Measurements from ENCODE around the gene IL12RB1.
"Not testable (repeated sequence)": the region's sequence is repeated elsewhere in the genome, so short reads cannot be mapped to it uniquely, and the experiment has no call there.

The IL12RB1 gene

DNA sequence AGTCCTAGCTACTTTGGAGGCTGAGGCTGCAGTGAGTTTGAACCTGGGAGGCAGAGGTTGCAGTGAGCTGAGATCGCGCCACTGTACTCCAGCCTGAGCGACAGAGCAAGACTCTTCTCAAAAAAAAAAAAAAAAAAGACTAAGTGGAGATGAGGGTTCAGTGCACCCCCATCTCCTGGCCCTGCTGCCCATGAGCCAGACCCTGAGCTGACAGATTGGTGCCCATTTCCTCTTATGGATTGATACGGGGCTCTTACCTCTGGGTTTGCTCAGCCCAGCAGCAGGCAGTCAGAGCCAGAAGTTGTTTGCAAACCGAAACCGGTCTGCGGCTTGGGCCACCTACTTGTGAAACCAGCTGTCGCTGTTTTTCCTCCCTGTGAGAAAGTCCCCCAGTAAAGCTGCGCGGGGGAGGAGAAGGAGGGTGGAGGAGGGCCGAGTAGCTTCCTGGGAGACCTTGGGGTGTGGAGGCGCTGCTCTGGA, 41.9 kb downstream of the IL12RB1 start:
- no peak for DNase-seq

DNA sequence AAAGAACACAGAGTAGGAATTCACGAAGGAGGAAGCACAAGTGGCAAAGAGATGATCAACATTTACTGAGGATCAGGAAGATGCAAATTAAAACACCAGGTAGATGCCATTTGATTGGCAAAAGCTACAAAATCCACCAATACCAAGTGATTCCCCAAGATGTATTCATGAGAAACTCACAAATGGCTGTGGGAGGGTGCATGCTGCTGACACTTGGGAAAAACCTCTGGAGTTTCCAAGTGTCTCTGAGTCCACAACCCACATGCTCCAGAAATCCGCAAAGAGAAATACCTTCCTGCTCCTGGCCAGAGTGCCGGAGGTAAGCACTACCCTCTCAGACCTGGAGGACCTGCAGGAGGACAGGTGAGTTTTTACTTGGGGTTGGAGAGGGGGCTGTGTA, 43.1 kb downstream of the IL12RB1 start:
- no peak for DNase-seq

- no peak for DNase-seq
These were observed 45.7 kb downstream of the IL12RB1 start for GRCh38 chr19:18041054-18041453.

DNA sequence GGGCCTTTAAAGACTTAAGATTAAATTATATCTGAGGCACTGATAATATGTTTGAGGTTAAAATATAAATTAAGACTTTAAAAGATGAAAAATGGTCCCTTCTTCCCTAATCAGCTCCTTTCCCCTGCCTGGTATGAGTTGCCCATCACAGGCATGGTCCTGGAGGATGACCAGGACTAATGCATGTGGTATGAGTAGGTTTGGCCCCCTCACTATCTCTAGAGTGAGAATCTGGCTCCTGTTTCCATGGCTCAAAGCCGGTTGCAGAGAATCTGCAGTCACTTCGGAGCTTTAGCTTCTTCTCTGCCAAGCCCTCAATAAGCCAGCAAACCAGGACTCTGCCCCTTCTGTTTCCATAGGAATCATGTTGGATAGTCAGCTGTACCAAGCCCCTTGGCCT, 54.6 kb downstream of the IL12RB1 start:
- DNase-seq = not testable (repeated sequence)

DNA sequence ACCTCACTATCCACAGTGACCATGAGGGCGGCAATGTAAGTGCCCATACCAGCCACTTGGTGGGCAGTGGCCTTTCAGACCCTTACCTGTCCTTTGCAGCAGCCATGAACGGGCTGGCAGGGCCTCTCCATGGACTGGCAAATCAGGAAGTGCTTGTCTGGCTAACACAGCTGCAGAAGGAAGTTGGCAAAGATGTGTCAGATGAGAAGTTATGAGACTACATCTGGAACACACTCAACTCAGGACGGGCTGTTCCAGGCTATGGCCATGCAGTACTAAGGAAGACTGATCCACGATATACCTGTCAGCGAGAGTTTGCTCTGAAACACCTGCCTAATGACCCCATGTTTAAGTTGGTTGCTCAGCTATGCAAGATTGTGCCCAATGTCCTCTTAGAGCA, 55.3 kb downstream of the IL12RB1 start:
- not testable (repeated sequence) for DNase-seq

- DNase-seq = peak in 1 of 2 experiments; percentile 15
These were observed 57.0 kb downstream of the IL12RB1 start for GRCh38 chr19:18029617-18030338.

GRCh38 chr19:18027151-18027550, 59.6 kb downstream of the IL12RB1 start:
- DNase-seq = no peak

DNA sequence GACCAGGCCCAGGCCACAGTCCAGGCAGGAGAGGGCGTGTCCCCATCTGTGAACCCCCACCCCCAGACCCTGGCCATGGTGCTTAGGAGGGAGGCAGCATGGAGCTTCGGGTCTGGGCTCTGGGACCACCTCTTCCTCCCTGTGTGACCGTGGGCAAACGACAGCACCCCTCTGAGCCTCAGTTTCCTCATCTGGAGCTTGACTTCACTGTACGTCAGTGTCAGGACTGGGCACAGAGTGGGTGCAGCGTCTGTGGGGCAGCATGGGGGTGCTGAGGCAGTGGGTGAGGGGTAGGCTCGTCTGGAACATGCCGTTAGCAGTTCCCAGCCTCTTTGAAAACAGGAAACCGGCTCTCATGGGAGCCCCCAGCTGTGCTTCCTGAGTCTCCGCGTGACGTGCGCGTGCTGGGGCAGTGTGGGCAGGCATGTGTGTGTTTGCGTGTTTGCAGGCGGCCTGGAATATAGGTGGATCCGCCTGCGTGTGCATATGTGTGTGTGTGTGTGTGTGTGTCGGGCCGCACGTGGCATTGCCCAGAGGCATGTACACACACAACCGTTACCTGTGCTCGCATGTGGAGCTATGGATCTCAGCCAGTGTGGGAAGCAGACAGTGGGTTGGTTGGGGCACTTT, 63.0 kb downstream of the IL12RB1 start:
- no peak for DNase-seq

- no peak for DNase-seq
These were observed 65.5 kb downstream of the IL12RB1 start for GRCh38 chr19:18021121-18021755.

- DNase-seq = no peak
These were observed 66.3 kb downstream of the IL12RB1 start for GRCh38 chr19:18020212-18021085.

DNA sequence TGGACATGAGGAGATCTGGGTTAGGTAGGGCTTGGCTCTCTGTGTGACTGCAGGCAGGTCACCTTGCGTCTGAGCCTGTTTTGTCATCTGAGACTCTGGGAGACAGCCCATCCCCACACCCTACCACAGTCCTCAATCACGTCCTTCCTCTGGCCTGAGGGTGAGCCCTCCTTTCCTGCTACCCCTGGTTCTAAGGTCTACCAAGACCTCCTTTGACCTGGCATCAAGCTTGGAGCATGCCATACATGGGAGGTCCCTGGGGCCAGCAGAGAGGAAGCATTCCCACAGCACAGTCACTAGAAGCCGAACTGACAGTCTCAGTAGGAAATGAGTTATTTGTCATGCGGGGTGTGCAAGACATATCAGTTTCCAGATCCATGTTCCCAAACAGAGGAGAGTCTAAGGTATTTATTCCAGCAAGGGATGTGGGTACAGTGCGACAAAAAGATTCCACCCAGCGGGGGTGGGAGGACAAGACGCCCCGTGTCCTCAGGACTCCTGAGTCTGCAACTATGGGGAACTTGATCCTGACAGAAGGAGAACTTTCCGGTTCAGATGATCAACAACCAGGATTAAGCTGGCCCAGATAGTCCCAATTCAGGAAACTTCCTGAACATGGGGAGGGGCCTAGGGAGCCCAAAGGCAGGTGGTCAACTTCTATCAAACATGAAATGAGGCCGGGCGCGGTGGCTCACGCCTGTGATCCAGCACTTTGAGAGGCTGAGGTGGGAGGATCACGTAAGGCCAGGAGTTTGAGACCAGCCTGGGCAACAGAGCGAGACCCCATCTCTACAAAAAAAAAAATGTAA, 69.3 kb downstream of the IL12RB1 start:
- no peak for DNase-seq

DNA sequence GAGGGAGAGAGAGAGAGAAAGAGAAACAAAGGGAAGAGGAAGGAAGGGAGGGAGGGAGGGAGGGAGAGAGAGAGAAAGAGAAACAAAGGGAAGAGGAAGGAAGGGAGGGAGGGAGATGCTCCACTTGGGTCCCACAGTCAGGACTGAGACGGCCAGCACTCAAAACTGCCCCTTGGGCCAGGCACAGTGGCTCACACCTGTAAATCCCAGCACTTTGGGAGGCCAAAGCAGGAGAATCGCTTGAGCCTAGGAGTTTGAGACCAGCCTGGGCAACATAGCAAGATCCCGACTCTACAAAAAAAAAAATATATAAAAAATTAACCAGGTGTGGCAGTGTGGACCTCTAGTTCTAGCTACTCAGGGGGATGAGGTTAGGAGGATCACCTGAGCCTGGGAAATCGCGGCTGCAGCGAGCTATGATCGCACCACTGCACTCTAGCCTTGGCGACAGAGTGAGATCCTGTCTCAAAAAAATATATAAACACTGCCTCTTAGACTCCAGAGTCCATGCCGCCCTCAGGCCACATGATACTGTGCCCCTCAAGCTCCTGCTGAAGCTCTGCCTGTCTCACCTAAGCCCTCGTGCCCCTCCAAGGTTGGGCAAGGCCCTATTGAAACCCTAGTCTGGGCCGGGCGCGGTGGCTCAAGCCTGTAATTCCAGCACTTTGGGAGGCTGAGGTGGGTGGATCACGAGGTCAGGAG, 70.4 kb downstream of the IL12RB1 start:
- no peak for DNase-seq

DNA sequence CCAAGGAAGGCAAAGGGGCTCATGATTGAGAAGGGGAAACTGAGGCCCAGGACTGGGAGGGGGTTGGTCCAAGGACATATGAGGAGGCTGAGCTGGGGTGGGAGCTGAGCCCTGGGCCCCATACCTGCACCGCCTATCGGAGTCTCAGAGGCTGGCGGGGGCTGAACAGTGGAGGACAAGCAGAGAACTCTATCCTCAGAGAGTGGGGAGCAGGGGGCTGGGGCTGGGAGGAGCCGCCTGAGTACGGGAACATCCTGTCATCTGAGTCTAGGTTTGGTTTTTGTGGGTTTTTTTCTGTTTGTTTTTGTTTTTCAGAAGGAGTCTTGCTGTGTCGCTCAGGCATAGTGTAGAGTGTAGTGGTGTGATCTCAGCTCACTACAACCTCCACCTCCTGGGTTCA, 72.5 kb downstream of the IL12RB1 start:
- DNase-seq = no peak

DNA sequence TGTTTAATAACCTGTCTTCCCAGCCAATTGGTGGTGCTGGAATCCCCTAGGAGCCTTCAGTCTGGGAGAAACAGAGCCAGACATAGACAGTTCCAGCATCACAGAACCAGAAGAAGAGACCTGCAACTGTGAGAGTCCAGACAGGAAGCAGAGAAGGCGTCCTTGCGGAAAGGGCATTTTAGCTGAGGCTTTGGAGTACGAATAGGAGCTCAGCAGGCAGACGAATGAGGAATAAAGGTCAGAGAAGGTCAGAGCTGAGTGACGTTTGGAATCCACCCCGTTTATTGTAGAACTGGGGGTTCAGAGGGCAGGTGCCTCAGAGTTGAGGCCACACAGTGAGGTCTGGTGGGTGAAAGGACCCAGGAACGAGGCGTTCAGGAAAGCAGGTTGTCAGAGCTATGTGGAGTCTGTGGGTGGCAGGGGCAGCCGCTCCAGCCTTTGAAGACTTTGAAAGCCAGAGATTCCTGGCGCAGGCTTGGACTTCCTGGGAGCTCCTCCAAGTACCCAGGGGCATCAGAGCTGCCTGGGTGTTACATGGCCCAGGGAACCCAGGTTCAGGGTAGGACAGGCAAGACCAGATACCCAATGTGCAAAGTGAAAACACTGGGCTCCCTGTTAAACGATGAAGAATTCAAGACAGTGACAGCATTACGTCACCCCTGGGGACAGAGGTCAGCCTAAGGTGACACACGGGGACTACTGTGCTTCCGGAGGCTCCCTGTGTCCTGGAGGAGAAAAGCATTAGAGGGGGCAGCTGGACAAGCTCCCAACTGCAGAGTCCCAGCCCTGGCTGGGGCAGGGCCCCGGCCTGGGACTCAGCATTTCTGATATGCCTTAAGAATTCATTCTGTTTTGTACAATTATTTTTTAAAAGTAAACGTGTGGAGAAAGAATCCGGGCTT, 73.3 kb downstream of the IL12RB1 start:
- DNase-seq = no peak

GRCh38 chr19:18010149-18010548, 76.6 kb downstream of the IL12RB1 start:
- no peak for DNase-seq

DNA sequence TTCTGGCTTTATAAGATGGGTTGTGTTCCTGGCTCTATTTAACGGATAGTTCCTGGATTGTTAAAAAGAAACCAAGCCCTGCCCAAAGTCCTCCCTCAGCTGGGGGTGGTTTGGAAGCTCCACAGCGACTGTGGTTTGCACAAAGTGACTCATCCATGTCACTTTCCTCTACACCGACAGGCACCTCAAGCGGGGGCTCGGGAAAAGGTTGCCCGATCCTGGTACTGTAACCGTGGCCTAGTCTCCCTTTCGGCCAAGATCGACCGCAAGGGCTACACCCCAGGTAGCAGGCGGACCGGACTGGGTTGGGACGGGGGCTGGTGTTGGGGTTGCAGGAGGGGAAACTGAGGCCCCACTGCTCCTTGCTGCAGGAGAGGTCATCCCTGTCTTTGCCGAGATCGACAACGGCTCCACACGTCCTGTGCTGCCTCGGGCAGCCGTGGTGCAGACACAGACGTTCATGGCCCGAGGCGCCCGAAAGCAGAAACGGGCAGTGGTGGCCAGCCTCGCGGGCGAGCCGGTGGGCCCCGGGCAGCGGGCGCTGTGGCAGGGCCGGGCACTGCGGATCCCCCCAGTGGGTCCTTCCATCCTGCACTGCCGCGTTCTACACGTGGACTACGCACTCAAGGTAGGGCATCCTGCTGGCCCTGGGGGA, 77.2 kb downstream of the IL12RB1 start:
- DNase-seq = no peak
